Right lung (tissue), 5 donors: ENCODE data around the gene EPG5. TPM values are rescaled to one million over a fixed set of nuclear protein-coding genes. Genes with fewer than 3 reads are reported as not detected.
"Not testable (repeated sequence)": the region's sequence is repeated elsewhere in the genome, so short reads cannot be mapped to it uniquely, and the experiment has no call there.

ENCODE experiments used
- DNase-seq, 2 donors: peaks; one replicate each; pipeline ENCODE4 v3.0.0-alpha.2; 2013
- polyA plus RNA-seq, 5 donors: library from polyadenylated mRNA; unstranded; fragments of 120-200 nt; gene quantifications; one replicate each; pipeline versions ENCODE4 v1.2.1 to v1.2.3, GENCODE V29; 2013; ENCODE audit warnings: inconsistent platforms in 1 of 5, low replicate concordance in 1 of 5; ENCODE audit not compliant: insufficient read length in 5 of 5, insufficient read depth in 1 of 5

The EPG5 gene
- polyA plus RNA-seq, 5 donors, result 19.4 to 34.6 (median 33.6) TPM

DNA sequence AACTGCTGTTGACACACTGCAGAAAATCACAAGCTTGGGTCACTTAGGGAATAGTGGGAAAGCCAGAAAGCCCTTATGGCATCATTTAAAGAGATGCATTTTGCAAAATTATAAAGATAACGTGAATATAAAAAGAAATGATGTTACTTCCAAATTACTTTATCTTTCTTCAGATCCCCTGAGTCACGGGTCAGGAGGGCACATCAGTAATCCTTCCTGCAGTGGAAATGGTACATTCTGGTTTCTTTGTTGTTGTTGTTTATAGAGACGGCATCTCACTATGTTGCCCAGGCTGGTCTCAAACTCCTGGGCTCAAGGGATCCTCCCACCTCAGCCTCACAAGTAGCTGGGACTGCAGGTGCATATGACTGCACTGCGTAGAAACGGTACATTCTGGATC, 9.8 kb upstream of the EPG5 start:
- DNase-seq, result no peak

DNA sequence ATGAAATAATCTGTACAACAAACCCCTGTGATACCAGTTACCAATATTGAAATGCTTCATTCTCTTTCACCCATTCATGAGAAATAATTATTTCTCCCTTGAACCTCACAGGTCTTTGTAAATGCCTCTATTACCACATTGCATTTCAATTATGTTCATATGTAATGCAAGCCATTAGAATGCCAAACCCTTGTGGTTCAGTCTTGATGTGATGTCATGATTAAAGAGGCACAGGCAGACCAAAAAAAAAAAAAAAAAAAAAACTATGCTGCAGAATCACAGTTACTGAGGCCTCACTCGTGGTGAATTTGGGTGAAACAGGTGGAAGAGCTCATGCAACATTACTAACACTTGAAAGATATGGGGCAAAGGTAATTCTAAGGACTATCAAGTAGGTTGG, 9.4 kb upstream of the EPG5 start:
- DNase-seq, result no peak

DNA sequence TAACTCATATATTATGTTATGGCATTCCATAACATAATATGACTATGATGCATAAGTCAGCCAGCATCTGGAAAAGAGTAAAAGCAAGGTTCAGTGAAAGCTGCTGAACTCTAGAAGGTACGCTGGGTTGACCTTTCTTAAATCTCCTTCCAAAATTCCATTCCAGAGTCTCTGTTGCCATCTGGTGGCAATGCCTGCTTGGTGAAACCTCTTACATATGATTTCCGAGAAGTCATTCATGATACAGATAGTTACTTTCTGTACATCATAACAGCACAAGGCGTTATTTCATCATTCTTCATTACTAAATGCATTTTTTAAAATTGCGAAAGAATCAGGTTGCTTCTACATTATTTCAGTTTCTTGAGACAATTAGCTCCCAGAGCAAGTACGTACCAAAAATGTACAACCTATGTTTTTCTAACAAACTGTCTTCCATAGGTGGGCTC, 7.0 kb upstream of the EPG5 start:
- peak; percentile 28 to 51 for DNase-seq

DNA sequence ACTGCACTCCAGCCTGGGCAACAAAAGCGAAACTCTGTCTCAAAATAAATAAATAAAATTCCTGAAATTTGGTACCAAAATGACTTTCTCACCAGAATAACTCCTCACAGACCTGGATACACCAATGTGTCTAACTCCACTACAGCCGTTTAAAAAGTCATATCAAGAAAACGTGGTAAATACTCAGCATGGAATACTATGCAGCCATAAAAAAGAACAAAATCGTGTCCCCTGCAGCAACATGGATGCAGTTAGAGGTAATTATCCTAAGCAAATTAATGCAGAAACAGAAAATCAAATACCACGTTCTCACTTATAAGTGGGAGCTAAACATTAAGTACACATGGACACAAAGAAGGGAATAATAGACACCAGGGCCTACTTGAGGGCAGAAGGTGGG, 2.2 kb downstream of the EPG5 start:
- DNase-seq, result not testable (repeated sequence)

DNA sequence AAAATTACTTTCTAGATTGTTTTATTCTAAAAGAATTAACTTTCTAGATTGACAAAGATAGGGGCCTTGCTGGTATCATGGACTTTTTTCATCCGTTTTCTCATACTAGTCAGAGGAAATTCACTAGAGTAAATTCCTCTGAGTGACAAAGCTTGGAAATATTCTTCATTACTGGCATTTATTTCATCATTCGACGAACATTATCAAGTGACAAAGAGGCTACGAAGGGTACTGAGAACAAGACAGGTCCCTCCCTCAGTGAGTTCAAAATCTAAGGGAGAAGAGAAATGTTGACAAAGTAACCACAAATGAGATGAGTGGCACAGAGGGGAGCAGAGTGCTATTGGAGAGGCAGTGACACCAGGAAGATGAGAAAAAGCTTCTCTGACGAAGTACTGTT, 4.3 kb downstream of the EPG5 start:
- no peak for DNase-seq

DNA sequence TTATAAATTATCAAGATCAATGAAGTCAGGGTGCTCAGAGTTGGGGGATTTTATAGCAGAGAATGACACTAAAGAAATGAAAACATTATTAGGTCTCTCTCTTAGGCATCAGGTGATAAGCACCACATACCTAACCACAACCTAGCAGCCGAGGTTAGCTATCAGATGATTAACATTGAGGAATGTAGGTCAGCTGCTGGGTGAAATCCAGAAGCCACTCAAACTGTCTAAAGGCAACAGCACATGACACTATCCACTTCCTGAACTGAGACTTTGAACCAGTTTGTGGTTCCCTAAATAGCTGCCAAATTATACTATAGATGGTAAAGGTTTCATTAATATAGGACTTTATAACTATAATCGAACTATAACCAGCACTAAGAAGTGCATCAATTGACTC, 4.7 kb downstream of the EPG5 start:
- DNase-seq, result no peak

DNA sequence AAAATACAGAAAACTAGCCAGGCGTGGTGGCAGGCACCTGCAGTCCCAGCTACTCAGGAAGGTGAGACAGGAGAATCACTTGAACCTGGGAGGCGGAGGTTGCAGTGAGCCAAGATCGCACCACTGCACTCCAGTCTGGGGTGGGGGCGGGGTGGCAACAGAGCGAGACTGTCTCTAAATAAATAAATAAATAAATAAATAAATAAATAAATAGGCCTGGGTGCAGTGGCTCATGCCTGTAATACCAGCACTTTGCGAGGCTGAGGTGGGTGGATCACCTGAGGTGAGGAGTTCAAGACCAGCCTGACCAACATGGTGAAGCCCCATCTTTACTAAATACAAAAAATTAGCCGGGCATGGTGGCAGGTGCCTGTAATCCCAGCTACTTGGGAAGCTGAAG, 7.6 kb downstream of the EPG5 start:
- not testable (repeated sequence) for DNase-seq

DNA sequence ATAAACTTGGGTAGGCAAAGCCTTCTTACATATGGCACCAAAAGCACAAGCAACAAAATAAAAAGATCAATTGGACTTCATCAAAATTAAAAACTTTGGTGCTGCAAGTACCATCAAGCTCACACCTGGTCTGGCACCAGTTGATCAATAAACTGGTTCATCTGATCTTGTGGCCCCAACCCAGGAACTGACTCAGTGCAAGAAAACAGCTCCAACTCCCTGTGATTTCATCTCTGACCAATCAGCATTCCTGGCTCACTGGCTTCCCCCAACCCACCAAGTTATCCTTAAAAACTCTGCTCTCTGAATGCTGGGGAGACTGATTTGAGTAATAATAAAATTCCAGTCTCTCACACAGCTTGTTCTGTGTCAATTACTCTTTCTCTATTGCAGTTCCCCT, 8.4 kb downstream of the EPG5 start:
- DNase-seq, result no peak

DNA sequence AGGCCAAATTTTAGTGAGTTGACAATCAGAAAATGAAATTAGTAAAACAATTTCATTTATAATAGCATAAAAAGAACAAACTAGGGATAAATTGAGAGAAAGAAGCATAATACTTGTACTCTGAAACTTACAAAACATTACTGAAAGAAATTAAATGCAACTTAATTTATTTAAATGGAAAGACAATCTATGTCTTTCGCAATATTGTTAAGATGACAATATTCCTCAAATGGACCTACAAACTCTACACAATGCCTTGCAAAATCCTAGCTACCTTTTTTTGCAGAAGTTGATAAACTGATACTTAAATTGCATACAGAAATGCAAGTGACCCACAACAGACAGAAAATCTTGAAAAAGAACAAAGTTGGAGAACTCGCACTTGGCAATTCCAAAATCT, 9.1 kb downstream of the EPG5 start:
- DNase-seq, result no peak

DNA sequence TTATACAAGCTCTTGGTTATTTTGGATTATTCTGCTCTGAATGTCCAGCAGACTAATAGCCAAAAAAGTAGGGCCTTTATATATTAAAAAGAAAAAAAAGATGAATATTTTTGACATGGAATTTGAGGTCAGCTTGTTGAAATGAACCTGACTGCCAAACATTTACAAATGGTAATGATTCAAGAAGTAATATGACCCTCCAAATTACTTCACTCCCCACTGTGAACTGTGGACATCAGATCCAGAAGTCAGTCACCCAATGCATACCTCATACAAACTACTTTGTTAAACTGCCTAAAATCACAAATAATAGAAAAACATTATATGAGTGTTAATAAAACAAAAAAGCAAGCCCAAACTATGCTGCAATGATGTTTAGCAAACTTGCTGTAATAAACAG, 10.0 kb downstream of the EPG5 start:
- DNase-seq, result no peak

DNA sequence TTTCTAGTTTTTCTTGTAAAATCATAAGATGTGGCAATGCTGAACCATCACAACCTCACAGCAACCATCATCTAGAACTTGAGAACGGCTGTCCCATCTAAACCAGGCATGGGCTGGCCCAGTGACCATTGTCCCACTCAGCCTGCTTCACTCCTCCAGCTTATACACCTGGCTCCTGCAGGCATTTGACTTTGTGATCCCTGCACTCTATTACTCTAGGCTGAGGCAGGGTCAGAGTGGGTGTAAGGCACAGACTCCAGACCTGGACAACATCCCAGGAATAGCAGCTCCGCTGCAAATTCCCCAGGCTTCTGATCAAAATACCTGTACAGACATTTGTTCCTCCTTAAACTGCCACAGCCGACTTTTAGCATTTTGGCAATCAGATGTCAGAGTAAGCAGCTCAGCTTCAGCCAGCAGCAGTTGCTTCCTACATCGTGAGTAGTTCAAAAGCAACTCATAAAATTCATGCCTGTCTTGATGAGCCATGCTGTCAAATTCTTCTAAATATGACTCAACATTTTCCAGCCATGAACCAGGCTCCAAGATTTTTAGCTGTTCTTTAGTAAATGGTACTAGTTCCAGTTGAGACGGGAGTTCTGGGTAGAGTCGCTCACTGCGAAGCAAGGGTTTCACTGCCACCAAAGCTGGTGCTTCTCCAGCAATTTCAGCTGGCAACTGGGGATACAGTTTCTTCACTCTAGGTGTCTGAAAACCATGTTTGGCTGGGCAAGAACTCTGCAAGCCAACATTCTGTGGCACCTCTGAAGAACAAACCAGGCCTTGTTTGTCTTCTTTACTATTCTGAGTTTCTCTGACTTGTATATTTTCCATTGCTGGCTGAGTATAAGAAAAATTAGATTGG, 12.8 kb downstream of the EPG5 start:
- no peak for DNase-seq

DNA sequence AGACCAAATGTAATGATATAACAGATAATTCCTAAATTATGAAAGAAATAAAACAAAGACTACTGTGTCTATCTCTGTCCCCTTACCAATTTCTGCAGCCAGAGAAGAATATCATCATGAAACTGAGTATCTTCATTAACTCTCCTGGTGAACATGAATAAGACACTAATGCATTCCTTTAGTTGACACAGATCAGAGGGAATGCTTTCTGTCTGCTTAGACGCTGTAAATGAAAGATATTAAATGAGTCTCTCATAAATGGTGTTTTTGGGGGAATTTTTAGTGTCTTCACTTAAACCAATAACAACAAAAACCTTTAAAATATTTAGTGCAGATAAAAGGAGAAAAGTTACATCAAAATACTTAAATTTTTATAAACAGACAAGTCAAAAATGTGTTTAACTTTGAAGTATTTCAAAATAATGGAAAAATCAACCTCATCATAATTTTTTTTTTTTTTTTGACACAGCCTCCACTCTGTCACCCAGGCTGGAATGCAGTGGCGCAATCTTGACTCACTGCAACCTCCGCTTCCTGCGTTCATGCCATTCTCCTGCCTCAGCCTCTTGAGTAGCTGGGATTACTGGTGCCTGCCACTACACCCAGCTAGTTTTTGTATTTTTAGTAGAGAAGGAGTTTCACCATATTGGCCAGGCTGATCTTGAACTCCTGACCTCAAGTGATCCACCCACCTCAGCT, 16.0 kb downstream of the EPG5 start:
- DNase-seq, result no peak

DNA sequence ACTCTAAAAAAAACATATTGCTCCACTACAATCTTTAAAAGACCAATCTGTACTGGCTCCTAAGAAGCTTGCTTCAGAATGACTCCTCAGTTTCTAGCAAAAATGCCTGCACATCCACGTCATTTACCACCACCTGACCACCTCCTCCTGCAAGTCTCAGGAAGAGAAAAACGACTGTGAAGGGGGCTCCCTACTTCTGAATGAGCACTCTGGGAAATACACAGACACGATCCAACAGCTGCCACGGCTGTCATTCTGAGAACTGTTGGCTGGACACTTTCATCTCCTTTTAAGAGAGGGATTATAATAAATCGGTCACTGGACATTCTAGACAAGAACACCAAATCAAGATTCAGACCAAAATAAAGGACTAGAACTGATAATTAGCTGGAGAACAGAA, 21.5 kb downstream of the EPG5 start:
- no peak for DNase-seq

DNA sequence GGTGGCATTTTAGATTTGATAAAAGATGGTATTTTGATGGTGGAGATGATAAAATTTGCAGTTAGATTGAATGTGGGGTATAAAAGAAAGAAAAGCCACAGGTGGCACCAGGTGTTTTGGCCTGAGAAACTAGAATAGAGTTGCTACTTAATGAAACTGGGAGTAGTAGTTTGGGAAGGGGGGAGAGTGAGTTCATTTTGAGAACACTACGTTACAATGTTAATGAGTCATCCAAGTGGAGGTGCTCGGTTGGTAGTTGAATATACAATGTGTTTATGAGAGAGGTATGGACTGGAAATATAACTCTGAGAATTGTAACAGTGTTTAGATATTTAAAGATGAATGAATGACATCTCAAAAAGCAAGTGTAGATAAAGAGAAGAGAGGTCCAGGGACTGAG, 26.4 kb downstream of the EPG5 start:
- DNase-seq, result no peak

DNA sequence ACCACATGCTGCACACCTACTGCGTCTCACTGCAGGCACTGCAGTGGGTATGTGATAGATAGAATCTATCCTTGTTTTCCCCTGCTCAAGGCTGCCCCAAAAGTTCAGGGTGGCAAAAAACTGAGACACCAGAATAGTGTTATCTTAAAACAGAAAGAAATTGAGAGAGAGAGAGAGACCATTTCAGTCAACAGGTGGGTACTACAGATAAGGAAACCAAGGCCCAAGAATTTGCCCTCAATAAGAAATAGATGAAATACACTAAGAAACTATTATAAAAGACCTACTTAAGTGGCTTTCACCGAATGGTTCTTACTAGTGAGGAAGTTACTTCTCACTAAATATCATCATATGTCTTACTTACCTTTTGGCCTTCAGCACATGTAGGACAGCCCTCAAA, 27.9 kb downstream of the EPG5 start:
- DNase-seq, result no peak

DNA sequence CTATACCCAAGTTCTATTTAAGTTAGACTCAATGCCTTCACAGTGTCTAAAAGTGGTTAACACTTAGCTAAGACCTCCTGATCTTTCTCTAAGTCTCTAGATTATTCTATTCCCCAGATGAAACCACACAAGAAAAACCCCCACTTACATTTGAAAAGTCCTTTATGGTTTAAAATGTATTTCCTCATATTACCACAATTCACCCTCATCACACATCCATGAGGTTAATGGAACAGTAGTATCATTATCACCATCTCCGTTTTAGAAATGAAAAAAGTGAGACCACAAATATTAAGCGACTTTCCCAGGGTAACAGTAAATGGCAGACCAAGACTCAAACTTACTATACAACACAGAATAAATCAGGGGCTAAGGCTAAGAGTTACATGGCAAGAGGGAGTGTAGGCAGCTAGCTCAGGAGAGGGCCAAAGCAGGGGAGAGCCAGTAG, 28.6 kb downstream of the EPG5 start:
- DNase-seq, result no peak

DNA sequence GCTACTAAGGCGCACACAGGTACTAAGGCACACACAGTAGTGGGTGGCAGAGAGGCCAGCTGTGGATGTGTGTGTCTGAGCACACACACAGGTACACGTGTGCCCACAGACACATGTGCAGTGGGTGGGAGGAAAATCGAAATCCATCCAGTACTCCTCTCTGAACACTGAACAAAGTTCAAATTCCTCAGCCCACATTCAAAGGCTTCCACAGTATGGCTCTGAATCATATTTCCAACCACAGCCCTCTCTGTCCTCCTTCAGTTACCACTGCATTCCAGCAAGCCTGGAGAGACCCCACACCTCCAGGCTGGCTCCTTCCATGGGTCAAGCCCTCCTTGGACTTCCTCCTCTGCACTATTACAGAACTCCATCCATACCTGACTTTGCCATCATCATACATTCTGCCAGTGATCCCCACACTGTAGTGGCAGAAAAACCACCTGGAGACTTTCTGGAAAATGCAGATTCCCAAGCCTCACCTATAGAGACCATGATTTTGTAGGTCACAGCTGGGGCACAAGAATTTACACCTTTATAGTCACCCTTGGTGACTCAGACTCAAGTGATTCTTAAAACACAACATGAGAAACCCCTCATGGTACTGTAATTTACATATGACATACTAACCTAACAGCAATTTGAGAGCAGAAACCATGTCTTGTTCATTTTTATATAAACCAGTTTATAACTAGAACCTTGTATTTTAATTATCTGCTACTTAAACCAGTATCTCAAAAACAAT, 31.4 kb downstream of the EPG5 start:
- DNase-seq, result no peak

DNA sequence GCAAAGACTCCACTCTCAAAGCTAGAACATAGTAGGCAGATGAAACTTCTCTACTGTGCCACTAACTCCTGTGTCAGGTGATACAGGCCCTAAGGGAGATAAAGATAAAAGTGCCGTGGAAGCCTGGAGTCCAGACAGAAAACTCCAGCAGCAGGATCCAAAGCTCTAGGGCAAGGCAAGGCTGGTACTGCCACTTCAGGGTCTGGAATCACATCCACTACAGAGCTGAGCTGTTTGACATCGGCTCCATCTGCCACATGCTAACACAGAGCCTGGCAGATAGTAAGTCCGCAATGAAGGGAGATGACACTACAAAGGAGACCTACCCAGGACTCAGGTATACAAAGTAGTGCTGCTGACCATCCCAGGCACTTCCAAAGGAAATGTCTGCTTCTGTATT, 34.4 kb downstream of the EPG5 start:
- DNase-seq, result no peak

DNA sequence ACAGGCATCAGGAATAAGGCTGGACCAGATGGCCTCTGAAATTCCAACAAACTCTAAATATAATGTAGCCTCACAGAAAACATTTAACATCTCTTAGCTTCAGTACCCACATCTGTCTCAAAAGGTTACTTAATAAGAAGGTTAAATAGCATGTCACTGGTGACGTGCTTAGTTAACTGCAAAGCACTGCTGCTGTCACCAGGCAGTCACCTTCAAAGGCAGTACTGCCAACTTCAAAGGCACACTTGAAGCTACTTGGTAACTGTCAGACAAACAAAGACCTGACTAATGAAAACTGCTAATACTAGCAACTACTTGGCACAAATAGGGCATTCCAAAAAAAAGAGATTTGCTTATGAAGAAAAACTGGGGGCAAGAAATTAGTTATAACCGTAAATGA, 36.2 kb downstream of the EPG5 start:
- peak; percentile 15 for DNase-seq

DNA sequence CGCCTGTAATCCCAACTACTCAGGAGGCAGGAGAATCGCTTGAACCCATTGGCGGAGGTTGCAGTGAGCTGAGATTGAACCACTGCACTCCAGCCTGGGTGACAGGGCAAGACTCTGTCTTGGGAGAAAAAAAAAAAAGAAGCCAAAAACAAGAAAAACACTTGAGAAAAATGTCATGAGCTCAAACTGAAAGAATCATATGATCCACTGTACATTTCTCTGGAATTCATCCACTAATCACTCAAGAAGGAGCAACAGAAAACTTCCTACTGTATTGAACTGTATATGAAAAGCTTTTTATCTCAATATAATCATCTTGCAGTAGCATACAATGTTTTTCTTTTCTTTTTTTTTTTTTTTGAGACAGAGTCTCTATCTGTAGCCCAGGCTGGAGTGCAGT, 40.4 kb downstream of the EPG5 start:
- no peak for DNase-seq

DNA sequence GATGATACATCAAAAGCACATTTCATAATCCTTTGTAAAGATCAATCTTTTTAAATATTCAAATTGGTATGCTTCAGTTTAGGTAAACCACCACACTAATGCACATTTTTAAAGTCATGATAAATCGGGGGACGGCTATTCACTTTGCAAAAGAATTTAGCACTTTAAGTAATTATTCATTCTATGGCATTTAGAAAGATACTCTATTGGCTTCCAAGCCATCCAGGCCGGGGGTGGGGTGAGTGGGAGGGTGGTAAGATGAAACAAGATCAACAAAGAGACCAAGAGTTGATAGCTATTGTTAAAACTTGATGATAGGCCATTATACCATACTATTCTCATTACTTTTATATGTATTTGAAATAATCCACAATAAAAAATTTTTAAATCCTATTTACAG, 41.0 kb downstream of the EPG5 start:
- DNase-seq, result no peak

DNA sequence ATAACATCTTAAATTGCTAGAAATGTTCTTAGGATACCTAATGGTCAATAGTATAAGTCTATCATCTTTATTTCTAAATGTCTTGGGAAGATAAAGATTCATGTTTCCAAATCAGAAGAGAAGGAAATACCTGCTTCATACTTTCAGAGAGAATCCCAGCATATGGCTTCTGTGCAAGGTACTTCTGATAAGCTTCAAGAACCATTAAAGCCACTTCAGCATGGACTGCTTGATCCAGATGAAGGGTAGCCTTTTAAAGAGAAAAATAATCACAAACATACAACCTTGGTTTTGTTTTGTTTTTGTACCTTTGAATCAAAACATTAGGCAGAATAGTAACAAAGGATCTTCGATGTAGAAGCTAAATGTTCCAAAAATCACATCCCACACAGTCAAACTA, 44.0 kb downstream of the EPG5 start:
- no peak for DNase-seq

DNA sequence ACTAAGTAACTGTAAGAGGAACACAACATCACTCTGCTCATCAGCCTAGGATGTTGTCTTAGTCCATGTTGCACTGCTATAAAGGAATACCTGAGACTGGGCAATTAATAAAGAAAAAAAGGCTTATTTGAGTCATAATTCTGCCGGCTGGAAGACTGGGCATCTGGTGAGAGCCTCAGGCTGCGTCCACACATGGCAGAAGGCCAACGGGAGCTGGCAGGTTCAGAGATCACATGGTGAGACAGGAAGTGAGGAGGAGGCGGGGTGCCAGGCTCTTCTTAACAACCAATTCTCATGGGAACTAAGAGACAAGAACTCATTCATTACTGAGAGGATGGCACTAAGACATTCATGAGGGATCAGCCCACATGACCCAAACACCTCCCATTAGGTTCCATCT, 46.8 kb downstream of the EPG5 start:
- DNase-seq, result peak in 1 of 2 donors; percentile 7
